Sigmoid colon (tissue), 4 donors: ENCODE measurements around the gene RALGAPB.

Source experiments
- CTCF ChIP-seq, 4 experiments: fragments of 450-650 bp in 3 of 4; fragments of 200-600 bp in 1 of 4; IDR thresholded peaks; one replicate each; pipeline ENCODE4 v1.5.1; 2016 to 2019; ENCODE audit warnings: antibody characterized with exemption in 4 of 4, mild to moderate bottlenecking in 3 of 4, moderate library complexity in 2 of 4
- EP300 ChIP-seq, 4 donors: sonication (generic); formaldehyde crosslinking; IDR thresholded peaks; one replicate each; pipeline ENCODE4 v1.6.1; 2017; ENCODE audit warnings: antibody characterized with exemption in 4 of 4
- POLR2A ChIP-seq, 2 donors: fragments of 450-650 bp; IDR thresholded peaks; one replicate each; pipeline ENCODE4 v1.6.1; 2016; ENCODE audit warnings: antibody characterized with exemption in 2 of 2, mild to moderate bottlenecking in 2 of 2, moderate library complexity in 2 of 2

GRCh38 chr20:38429301-38429700 is 43.3 kb upstream of the RALGAPB start:
- TF ChIP-seq CTCF (IDR thresholded peaks at IDR 0.05) (no peak), EP300 (IDR thresholded peaks at IDR 0.05) (no peak), POLR2A (IDR thresholded peaks at IDR 0.05) (no peak)
